ENCODE data around the gene TOMM20. TPM values are rescaled to one million over a fixed set of nuclear protein-coding genes. Genes with fewer than 3 reads are reported as not detected.
"Not testable (repeated sequence)": the region's sequence is repeated elsewhere in the genome, so short reads cannot be mapped to it uniquely, and the experiment has no call there.

Gene TOMM20
- total RNA-seq (2014; rRNA removed; shearing (Covaris generic)): 172 and 214 TPM in 2 replicates

GRCh38 chr1:235128456-235129328 is at the start of gene TOMM20:
Gene TOMM20 (minus strand): TSS chr1:235128837. CDS start chr1:235128715, 122 bp downstream.
- H3K36me3 ChIP-seq (replicated peaks; ENCODE audit: control insufficient read depth, insufficient read depth, low read length): peaks cover 1% of the 10 kb centered on the region
- H3K27me3 ChIP-seq (ENCODE audit: control insufficient read depth, insufficient read depth, low read length): no peaks in the 10 kb centered on the region
- DNase-seq: peak; percentile 97
- H3K4me3 ChIP-seq (ENCODE audit: insufficient read depth, low read depth, low read length): peak within 1 kb of the TSS; percentile 100

GRCh38 chr1:235176486-235176885 is 47.8 kb upstream of the TOMM20 start:
- peak; percentile 33 for DNase-seq
- Histone ChIP-seq H3K4me3 (ENCODE audit: insufficient read depth, low read depth, low read length) (no peak overlapping the region), H3K27me3 (ENCODE audit: control insufficient read depth, insufficient read depth, low read length) (no peaks in the 10 kb centered on the region), H3K36me3 (replicated peaks; ENCODE audit: control insufficient read depth, insufficient read depth, low read length) (peaks cover 6% of the 10 kb centered on the region)

- no peak overlapping the region for H3K4me3 ChIP-seq (ENCODE audit: insufficient read depth, low read depth, low read length)
- no peak for DNase-seq
- no peaks in the 10 kb centered on the region for H3K27me3 ChIP-seq (ENCODE audit: control insufficient read depth, insufficient read depth, low read length)
- peaks cover 8% of the 10 kb centered on the region for H3K36me3 ChIP-seq (replicated peaks; ENCODE audit: control insufficient read depth, insufficient read depth, low read length)
Observed at GRCh38 chr1:235169986-235170385, 41.3 kb upstream of the TOMM20 start.

- no peaks in the 10 kb centered on the region for H3K27me3 ChIP-seq (ENCODE audit: control insufficient read depth, insufficient read depth, low read length)
- peaks cover 8% of the 10 kb centered on the region for H3K36me3 ChIP-seq (replicated peaks; ENCODE audit: control insufficient read depth, insufficient read depth, low read length)
- no peak for DNase-seq
- no peak overlapping the region for H3K4me3 ChIP-seq (ENCODE audit: insufficient read depth, low read depth, low read length)
Observed at GRCh38 chr1:235168375-235168774, 39.7 kb upstream of the TOMM20 start.

GRCh38 chr1:235161685-235162327 is 33.2 kb upstream of the TOMM20 start:
- H3K4me3 ChIP-seq (ENCODE audit: insufficient read depth, low read depth, low read length): peak overlapping the region; percentile 95
- peaks cover 8% of the 10 kb centered on the region for H3K36me3 ChIP-seq (replicated peaks; ENCODE audit: control insufficient read depth, insufficient read depth, low read length)
- peak; percentile 41 for DNase-seq
- H3K27me3 ChIP-seq (ENCODE audit: control insufficient read depth, insufficient read depth, low read length): no peaks in the 10 kb centered on the region

- peaks cover 9% of the 10 kb centered on the region for H3K36me3 ChIP-seq (replicated peaks; ENCODE audit: control insufficient read depth, insufficient read depth, low read length)
- H3K4me3 ChIP-seq (ENCODE audit: insufficient read depth, low read depth, low read length): peak within 1 kb of the TSS; percentile 95
- H3K27me3 ChIP-seq (ENCODE audit: control insufficient read depth, insufficient read depth, low read length): no peaks in the 10 kb centered on the region
- DNase-seq: peak; percentile 94
Observed at GRCh38 chr1:235160957-235161684, 32.5 kb upstream of the TOMM20 start, which contains the start of gene RBM34. Gene RBM34 (minus strand): TSS chr1:235161250. CDS start chr1:235161226, 24 bp downstream.

GRCh38 chr1:235160383-235160956 is 31.8 kb upstream of the TOMM20 start:
- peaks cover 9% of the 10 kb centered on the region for H3K36me3 ChIP-seq (replicated peaks; ENCODE audit: control insufficient read depth, insufficient read depth, low read length)
- H3K4me3 ChIP-seq (ENCODE audit: insufficient read depth, low read depth, low read length): peak overlapping the region; percentile 95
- no peak for DNase-seq
- H3K27me3 ChIP-seq (ENCODE audit: control insufficient read depth, insufficient read depth, low read length): no peaks in the 10 kb centered on the region

GRCh38 chr1:235159930-235160329 is 31.3 kb upstream of the TOMM20 start:
- H3K4me3 ChIP-seq (ENCODE audit: insufficient read depth, low read depth, low read length); H3K36me3 ChIP-seq (replicated peaks; ENCODE audit: control insufficient read depth, insufficient read depth, low read length); H3K27me3 ChIP-seq (ENCODE audit: control insufficient read depth, insufficient read depth, low read length); DNase-seq: not testable (repeated sequence)

- not testable (repeated sequence) for H3K4me3 ChIP-seq (ENCODE audit: insufficient read depth, low read depth, low read length); DNase-seq; H3K27me3 ChIP-seq (ENCODE audit: control insufficient read depth, insufficient read depth, low read length)
- H3K36me3 ChIP-seq (replicated peaks; ENCODE audit: control insufficient read depth, insufficient read depth, low read length): peaks cover 12% of the 10 kb centered on the region
Observed at GRCh38 chr1:235159284-235159683, 30.6 kb upstream of the TOMM20 start.

GRCh38 chr1:235158680-235159079 is 30.0 kb upstream of the TOMM20 start:
- peaks cover 13% of the 10 kb centered on the region for H3K36me3 ChIP-seq (replicated peaks; ENCODE audit: control insufficient read depth, insufficient read depth, low read length)
- no peak overlapping the region for H3K4me3 ChIP-seq (ENCODE audit: insufficient read depth, low read depth, low read length)
- DNase-seq: no peak

GRCh38 chr1:235157150-235157549 is 28.5 kb upstream of the TOMM20 start:
- DNase-seq: no peak
- H3K36me3 ChIP-seq (replicated peaks; ENCODE audit: control insufficient read depth, insufficient read depth, low read length): peaks cover 16% of the 10 kb centered on the region
- no peaks in the 10 kb centered on the region for H3K27me3 ChIP-seq (ENCODE audit: control insufficient read depth, insufficient read depth, low read length)
- H3K4me3 ChIP-seq (ENCODE audit: insufficient read depth, low read depth, low read length): no peak overlapping the region

More at GRCh38 chr1:235158680-235159079, 30.0 kb upstream of the TOMM20 start:
- no peaks in the 10 kb centered on the region for H3K27me3 ChIP-seq (ENCODE audit: control insufficient read depth, insufficient read depth, low read length)

GRCh38 chr1:235156740-235157139 is 28.1 kb upstream of the TOMM20 start:
- no peak for DNase-seq
- H3K4me3 ChIP-seq (ENCODE audit: insufficient read depth, low read depth, low read length): no peak overlapping the region
- peaks cover 16% of the 10 kb centered on the region for H3K36me3 ChIP-seq (replicated peaks; ENCODE audit: control insufficient read depth, insufficient read depth, low read length)
- no peaks in the 10 kb centered on the region for H3K27me3 ChIP-seq (ENCODE audit: control insufficient read depth, insufficient read depth, low read length)

GRCh38 chr1:235156265-235156664 is 27.6 kb upstream of the TOMM20 start:
- Histone ChIP-seq H3K36me3 (replicated peaks; ENCODE audit: control insufficient read depth, insufficient read depth, low read length) (peaks cover 16% of the 10 kb centered on the region), H3K4me3 (ENCODE audit: insufficient read depth, low read depth, low read length) (no peak overlapping the region), H3K27me3 (ENCODE audit: control insufficient read depth, insufficient read depth, low read length) (no peaks in the 10 kb centered on the region)
- DNase-seq: no peak

GRCh38 chr1:235152235-235152634 is 23.6 kb upstream of the TOMM20 start:
- no peaks in the 10 kb centered on the region for H3K27me3 ChIP-seq (ENCODE audit: control insufficient read depth, insufficient read depth, low read length)
- H3K4me3 ChIP-seq (ENCODE audit: insufficient read depth, low read depth, low read length): no peak overlapping the region
- H3K36me3 ChIP-seq (replicated peaks; ENCODE audit: control insufficient read depth, insufficient read depth, low read length): peaks cover 17% of the 10 kb centered on the region
- DNase-seq: no peak

Measured in H7 (cell line).